SU-DHL-6 (cell line): ENCODE results near the gene MORN3.

Source experiments
- H2AFZ ChIP-seq: fragments of 200-600 bp; sonication (generic); 2 replicates; pipeline ENCODE4 v1.6.1; 2014; ENCODE audit warnings: low read depth, mild to moderate bottlenecking, moderate library complexity, mixed read lengths, antibody characterized with exemption, low read length; ENCODE audit not compliant: severe bottlenecking
- H3F3A ChIP-seq: fragments of 200-600 bp; shearing (Covaris generic); 2 replicates; pipeline ENCODE4 v1.6.0; 2016; ENCODE audit warnings: antibody characterized with exemption, mild to moderate bottlenecking; ENCODE audit not compliant: insufficient read depth
- H3K27ac ChIP-seq: fragments of 200-600 bp; sonication (generic); 2 replicates; pipeline ENCODE4 v1.5.1; 2016; ENCODE audit warnings: low read depth, mild to moderate bottlenecking, low read length, moderate library complexity, mixed read lengths
- H3K27me3 ChIP-seq: fragments of 200-600 bp; sonication (generic), shearing (Covaris generic); 2 replicates; pipeline ENCODE4 v1.6.0; 2014; ENCODE audit warnings: mild to moderate bottlenecking, low read length
- H3K36me3 ChIP-seq: fragments of 200-600 bp; sonication (generic); 2 replicates; pipeline ENCODE4 v1.6.1; 2014; ENCODE audit warnings: mild to moderate bottlenecking, low read length, mixed read lengths
- H3K4me2 ChIP-seq: fragments of 300-600, 200-600 bp; shearing (Covaris generic), sonication (generic); 2 replicates; pipeline ENCODE4 v1.6.0; 2014; ENCODE audit warnings: low read length, low read depth, mild to moderate bottlenecking; ENCODE audit not compliant: poor library complexity, severe bottlenecking
- H3K4me3 ChIP-seq: fragments of 200-600 bp; sonication (generic); 2 replicates; pipeline ENCODE4 v1.5.1; 2014; ENCODE audit warnings: antibody characterized with exemption, low read length, mild to moderate bottlenecking, mixed read lengths; ENCODE audit not compliant: insufficient read depth, poor library complexity, severe bottlenecking
- H3K79me2 ChIP-seq: fragments of 200-600 bp; sonication (generic); 2 replicates; pipeline ENCODE4 v1.6.1; 2014; ENCODE audit warnings: mild to moderate bottlenecking, low read length, moderate library complexity; ENCODE audit not compliant: insufficient read depth
- H3K9ac ChIP-seq: fragments of 200-600 bp; sonication (generic); 2 replicates; pipeline ENCODE4 v1.7.0; 2014; ENCODE audit warnings: mild to moderate bottlenecking, low read length
- H3K9me2 ChIP-seq: fragments of 200-600 bp; sonication (generic); replicated peaks from 2 replicates; pipeline ENCODE4 v1.6.1; 2014; ENCODE audit warnings: low read length; ENCODE audit not compliant: insufficient read depth
- H3K9me3 ChIP-seq: fragments of 200-600 bp; sonication (generic); 2 replicates; pipeline ENCODE4 v1.6.1; 2014; ENCODE audit warnings: low read length, mixed read lengths; ENCODE audit not compliant: insufficient read depth
- H4K20me1 ChIP-seq: fragments of 200-600 bp; sonication (generic); 2 replicates; pipeline ENCODE4 v1.6.1; 2014; ENCODE audit warnings: low read depth, mild to moderate bottlenecking, antibody characterized with exemption, low read length, moderate library complexity, mixed read lengths
- EZH2phosphoT487 ChIP-seq: fragments of 200-600 bp; sonication (generic), shearing (Covaris generic); conservative IDR thresholded peaks from 2 replicates; pipeline ENCODE4 v1.6.1; 2018; ENCODE audit warnings: mild to moderate bottlenecking, antibody characterized with exemption, low read length, moderate library complexity, mixed read lengths
- TF ChIP-seq, protein P1 (sequence below): fragments of 200-600 bp; sonication (generic); IDR thresholded peaks from one replicate; pipeline ENCODE4 v1.5.1; 2017; ENCODE audit warnings: antibody characterized with exemption, mild to moderate bottlenecking, low read length, moderate library complexity; ENCODE audit not compliant: insufficient read depth, poor library complexity, severe bottlenecking

Gene MORN3

DNA sequence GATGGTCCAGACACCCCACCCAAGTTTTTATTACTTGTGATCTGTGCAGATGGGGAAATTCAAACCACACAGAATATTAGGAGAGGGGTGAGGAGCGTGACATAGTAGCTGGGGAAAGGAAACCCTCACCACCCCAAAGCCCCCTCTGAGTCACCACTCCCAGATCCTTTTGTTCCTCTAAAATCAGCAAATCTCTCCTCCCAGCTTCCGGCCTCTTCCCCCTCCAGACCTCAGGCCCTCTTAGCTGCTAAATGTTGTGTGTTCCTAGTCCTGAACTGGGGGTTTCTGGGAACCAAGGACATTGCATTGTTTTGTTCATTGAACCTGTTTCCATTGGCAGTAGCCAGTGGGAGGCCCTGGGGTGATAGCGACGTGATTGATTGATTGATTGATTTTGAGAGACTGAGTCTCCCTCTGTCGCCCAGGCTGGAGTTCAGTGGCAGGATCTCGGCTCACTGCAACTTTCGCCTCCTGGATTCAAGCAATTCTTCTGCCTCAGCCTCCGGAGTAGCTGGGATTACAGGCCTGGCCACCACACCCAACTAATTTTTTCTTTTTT is 49.0 kb downstream of the MORN3 start:
- Histone ChIP-seq H3K4me3 (no peak overlapping the region), H2AFZ (no peak overlapping the region), H3K9me2 (no peaks in the 10 kb centered on the region), H4K20me1 (no peaks in the 10 kb centered on the region), H3F3A (peaks cover 4% of the 10 kb centered on the region; the same call in 1 of the 2 replicates), H3K27me3 (no peaks in the 10 kb centered on the region), H3K79me2 (no peaks in the 10 kb centered on the region), H3K27ac (no peak overlapping the region), H3K9me3 (no peaks in the 10 kb centered on the region), H3K9ac (no peak overlapping the region), H3K36me3 (no peaks in the 10 kb centered on the region), H3K4me2 (no peak overlapping the region)
- TF ChIP-seq EZH2phosphoT487 = no peak
- TF ChIP-seq, protein P1, sequence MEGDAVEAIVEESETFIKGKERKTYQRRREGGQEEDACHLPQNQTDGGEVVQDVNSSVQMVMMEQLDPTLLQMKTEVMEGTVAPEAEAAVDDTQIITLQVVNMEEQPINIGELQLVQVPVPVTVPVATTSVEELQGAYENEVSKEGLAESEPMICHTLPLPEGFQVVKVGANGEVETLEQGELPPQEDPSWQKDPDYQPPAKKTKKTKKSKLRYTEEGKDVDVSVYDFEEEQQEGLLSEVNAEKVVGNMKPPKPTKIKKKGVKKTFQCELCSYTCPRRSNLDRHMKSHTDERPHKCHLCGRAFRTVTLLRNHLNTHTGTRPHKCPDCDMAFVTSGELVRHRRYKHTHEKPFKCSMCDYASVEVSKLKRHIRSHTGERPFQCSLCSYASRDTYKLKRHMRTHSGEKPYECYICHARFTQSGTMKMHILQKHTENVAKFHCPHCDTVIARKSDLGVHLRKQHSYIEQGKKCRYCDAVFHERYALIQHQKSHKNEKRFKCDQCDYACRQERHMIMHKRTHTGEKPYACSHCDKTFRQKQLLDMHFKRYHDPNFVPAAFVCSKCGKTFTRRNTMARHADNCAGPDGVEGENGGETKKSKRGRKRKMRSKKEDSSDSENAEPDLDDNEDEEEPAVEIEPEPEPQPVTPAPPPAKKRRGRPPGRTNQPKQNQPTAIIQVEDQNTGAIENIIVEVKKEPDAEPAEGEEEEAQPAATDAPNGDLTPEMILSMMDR = no peak

DNA sequence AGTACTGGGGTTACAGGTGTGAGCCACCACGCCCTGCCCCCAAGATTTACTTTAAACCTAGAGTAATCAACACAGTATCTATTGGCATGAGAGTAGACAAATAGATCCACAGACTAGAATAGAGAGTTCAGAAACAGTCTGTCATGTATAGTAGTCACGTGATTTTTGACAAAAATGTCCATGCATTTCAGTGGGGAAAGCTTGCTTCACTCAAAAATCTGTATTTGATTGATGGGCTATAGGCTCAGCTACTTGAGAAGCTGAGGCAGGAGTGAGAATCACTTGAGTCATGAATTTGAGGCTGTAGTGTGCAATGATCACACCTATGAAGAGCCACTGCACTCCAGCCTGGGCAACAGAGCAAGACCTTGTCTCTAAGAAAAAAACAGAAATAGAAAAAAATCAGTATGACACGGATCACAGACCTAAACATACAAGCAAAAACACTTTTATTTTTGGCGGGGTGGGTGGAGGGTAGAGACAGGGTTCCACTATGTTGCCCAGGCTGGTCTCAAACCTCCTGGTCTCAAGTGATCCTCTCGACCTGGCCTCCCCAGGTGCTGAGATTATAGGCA is 50.7 kb downstream of the MORN3 start:
- H3K79me2 ChIP-seq = no peaks in the 10 kb centered on the region
- H3K27ac ChIP-seq = no peak overlapping the region
- H3K4me3 ChIP-seq = no peak overlapping the region
- no peak overlapping the region for H3K4me2 ChIP-seq
- H2AFZ ChIP-seq = no peak overlapping the region
- H3K27me3 ChIP-seq = no peaks in the 10 kb centered on the region
- no peaks in the 10 kb centered on the region for H3F3A ChIP-seq
- no peak for TF ChIP-seq EZH2phosphoT487
- TF ChIP-seq, protein P1 = no peak
- H4K20me1 ChIP-seq = no peaks in the 10 kb centered on the region
- H3K9me3 ChIP-seq = no peaks in the 10 kb centered on the region
- H3K9me2 ChIP-seq = no peaks in the 10 kb centered on the region
- no peak overlapping the region for H3K9ac ChIP-seq
- H3K36me3 ChIP-seq = no peaks in the 10 kb centered on the region

DNA sequence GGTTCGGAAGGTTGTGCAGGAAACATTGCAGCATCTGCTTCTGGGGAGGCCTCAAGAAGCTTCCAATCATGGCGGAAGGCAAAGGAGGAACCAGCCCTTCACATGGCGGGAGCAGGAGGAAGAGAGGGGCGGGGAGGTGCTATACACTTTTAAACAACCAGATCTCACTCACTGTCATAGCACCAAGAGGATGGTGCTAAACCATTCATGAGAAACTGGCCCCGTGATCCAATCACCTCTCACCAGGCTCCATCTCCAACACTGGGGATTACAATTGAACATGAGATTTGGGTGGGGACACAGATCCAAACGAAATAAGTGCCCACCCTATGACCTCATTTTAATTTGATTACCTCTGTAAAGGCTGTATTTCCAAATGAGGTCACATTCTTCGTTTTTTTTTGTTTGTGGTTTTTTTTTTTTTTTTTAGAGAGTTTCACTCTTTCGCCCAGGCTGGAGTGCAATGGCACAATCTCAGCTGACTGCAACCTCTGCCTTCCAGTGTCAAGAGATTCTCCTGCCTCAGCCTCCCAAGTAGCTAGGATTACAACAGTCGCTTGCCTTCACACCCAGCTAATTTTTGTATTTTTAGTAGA is 54.5 kb downstream of the MORN3 start:
- no peak for TF ChIP-seq EZH2phosphoT487
- TF ChIP-seq, protein P1 = no peak
- H3K27ac ChIP-seq = no peak overlapping the region
- no peaks in the 10 kb centered on the region for H3K79me2 ChIP-seq
- no peak overlapping the region for H3K9ac ChIP-seq
- H3K4me3 ChIP-seq = no peak overlapping the region
- H3F3A ChIP-seq = no peaks in the 10 kb centered on the region
- no peak overlapping the region for H2AFZ ChIP-seq
- no peaks in the 10 kb centered on the region for H3K9me2 ChIP-seq
- no peaks in the 10 kb centered on the region for H3K9me3 ChIP-seq
- no peaks in the 10 kb centered on the region for H3K36me3 ChIP-seq
- H4K20me1 ChIP-seq = no peaks in the 10 kb centered on the region
- no peaks in the 10 kb centered on the region for H3K27me3 ChIP-seq
- H3K4me2 ChIP-seq = no peak overlapping the region
